HepG2 (cell line): Measurements from ENCODE around the gene CDO1. TPM values are rescaled to one million over a fixed set of nuclear protein-coding genes. Genes with fewer than 3 reads are reported as not detected.
A peak's percentile ranks its signal among the peaks of the same experiment; 100 is the strongest.

Experiments
- ATF5 ChIP-seq: sonication (generic); formaldehyde crosslinking; IDR thresholded peaks from 2 replicates; pipeline ENCODE4 v1.4.0; 2020; ENCODE audit warnings: mild to moderate bottlenecking, low read depth, missing genetic modification reagents
- E2F2 ChIP-seq: sonication (generic); formaldehyde crosslinking; IDR thresholded peaks from 2 replicates; pipeline ENCODE4 v1.4.0; 2020; ENCODE audit warnings: missing genetic modification reagents, borderline replicate concordance
- KIAA2018 ChIP-seq: sonication (generic); formaldehyde crosslinking; IDR thresholded peaks from 2 replicates; pipeline ENCODE4 v1.5.0; 2020; ENCODE audit warnings: mild to moderate bottlenecking, missing genetic modification reagents, borderline replicate concordance
- MED1 ChIP-seq: sonication (generic); formaldehyde crosslinking; IDR thresholded peaks from 2 replicates; pipeline ENCODE4 v1.4.0; 2020; ENCODE audit warnings: missing genetic modification reagents
- MEIS2 ChIP-seq: sonication (generic); formaldehyde crosslinking; IDR thresholded peaks from 2 replicates; pipeline ENCODE4 v1.9.0; 2021; ENCODE audit warnings: mild to moderate bottlenecking, missing genetic modification reagents
- NPAS2 ChIP-seq: sonication (generic); formaldehyde crosslinking; IDR thresholded peaks from 2 replicates; pipeline ENCODE4 v1.8.0; 2022; ENCODE audit warnings: mild to moderate bottlenecking, missing genetic modification reagents, borderline replicate concordance
- PTBP1 ChIP-seq: fragments of 200-400 bp; formaldehyde crosslinking; IDR thresholded peaks from 2 replicates; pipeline ENCODE4 v1.6.1; 2018; ENCODE audit warnings: low read length, low read depth; ENCODE audit not compliant: poor library complexity, severe bottlenecking
- SP2 ChIP-seq: sonication (generic); formaldehyde crosslinking; IDR thresholded peaks from 2 replicates; pipeline ENCODE4 v1.5.1; 2020; ENCODE audit warnings: mild to moderate bottlenecking, missing genetic modification reagents
- TFDP2 ChIP-seq: sonication (generic); formaldehyde crosslinking; IDR thresholded peaks from 2 replicates; pipeline ENCODE4 v1.4.0; 2020; ENCODE audit warnings: missing genetic modification reagents
- ZKSCAN5 ChIP-seq: sonication (generic); formaldehyde crosslinking; IDR thresholded peaks from 2 replicates; pipeline ENCODE4 v1.5.1; 2020; ENCODE audit warnings: mild to moderate bottlenecking, missing genetic modification reagents
- ZNF280B ChIP-seq: sonication (generic); formaldehyde crosslinking; IDR thresholded peaks from 2 replicates; pipeline ENCODE4 v1.5.0; 2020; ENCODE audit warnings: missing genetic modification reagents, mild to moderate bottlenecking, borderline replicate concordance
- ZNF503 ChIP-seq: sonication (generic); formaldehyde crosslinking; IDR thresholded peaks from 2 replicates; pipeline ENCODE4 v1.4.0; 2020; ENCODE audit warnings: missing genetic modification reagents
- ZSCAN9 ChIP-seq: IDR thresholded peaks from 2 replicates; pipeline ENCODE4 v1.6.1; 2016; ENCODE audit warnings: borderline replicate concordance
- polyA plus RNA-seq, 8 experiments: library from polyadenylated mRNA; depleted of rRNA in 3 of 8; stranded (reverse) in 7 of 8; unstranded in 1 of 8; fragments of >200 nt; fragmentation: Illumina TruSeq in 4 of 8; extraction: Trizol in 4 of 8; gene quantifications; 2 replicates each; pipeline versions ENCODE4 v1.2.1 to v1.2.3, GENCODE V29; 2011 to 2016; ENCODE audit warnings: low read depth in 4 of 8, missing spikeins in 1 of 8, mixed read lengths in 1 of 8; ENCODE audit not compliant: insufficient read depth in 1 of 8
- total RNA-seq, 5 experiments: library from RNA; depleted of rRNA; stranded (reverse); fragments of >200 nt; fragmentation: Illumina TruSeq; extraction: Trizol; gene quantifications; 2 replicates each; pipeline ENCODE4 v1.2.3, GENCODE V29; 2016; ENCODE audit warnings: low read depth in 1 of 5

The CDO1 gene
- total and polyA plus RNA-seq, 2 of the 13 experiments (the other 11 are each of a cell fraction or from before 2014, with no cell fraction given) = 3.2 to 4.4 TPM

GRCh38 chr5:115841382-115842088 lies 25.1 kb upstream of the CDO1 start, which contains the start of the genes AP3S1 and ATG12 (continued):
- TF ChIP-seq MEIS2 (CRISPR knock-in tag) (no peak; the same call in 1 of the 2 replicates), ATF5 (CRISPR knock-in tag) (no peak), ZNF280B (peak; percentile 66; the same call in 1 of the 2 replicates), ZNF503 (CRISPR knock-in tag) (0 out of 2 replicates have a peak, but pooled peaks have one; percentile 58), TFDP2 (CRISPR knock-in tag) (peak; percentile 63), SP2 (CRISPR knock-in tag) (0 out of 2 replicates have a peak, but pooled peaks have one; percentile 6), MED1 (CRISPR knock-in tag) (peak; percentile 81), ZKSCAN5 (no peak), PTBP1 (no peak), KIAA2018 (CRISPR knock-in tag) (no peak), ZSCAN9 (CRISPR knock-in tag) (peak; percentile 95), E2F2 (no peak), NPAS2 (CRISPR knock-in tag) (no peak)
